Neural progenitor cell (in vitro differentiated cells): Measurements from ENCODE around the gene TLCD1. TPM values are rescaled to one million over a fixed set of nuclear protein-coding genes. Genes with fewer than 3 reads are reported as not detected.

Source experiments
- DNase-seq: peaks from one replicate; pipeline ENCODE4 v3.0.0-alpha.2; 2016; ENCODE audit warnings: low spot score
- H2AFZ ChIP-seq: fragments of 200-600 bp; sonication (generic); replicated peaks from 2 replicates; pipeline ENCODE4 v1.6.1; 2016; ENCODE audit warnings: antibody characterized with exemption
- H3F3A ChIP-seq: fragments of 200-600 bp; sonication (generic); 2 replicates; pipeline ENCODE4 v1.6.1; 2016; ENCODE audit warnings: antibody characterized with exemption, low read depth
- H3K27ac ChIP-seq: fragments of 200-600 bp; sonication (generic); 2 replicates; pipeline ENCODE4 v1.5.1; 2016; ENCODE audit warnings: mild to moderate bottlenecking
- H3K27me3 ChIP-seq: fragments of 200-600 bp; sonication (generic); 2 replicates; pipeline ENCODE4 v1.6.1; 2016; ENCODE audit warnings: mild to moderate bottlenecking, moderate library complexity
- H3K36me3 ChIP-seq: fragments of 200-600 bp; sonication (generic); 2 replicates; pipeline ENCODE4 v1.5.1; 2016
- H3K4me1 ChIP-seq: fragments of 200-600 bp; sonication (generic); 2 replicates; pipeline ENCODE4 v1.6.1; 2016; ENCODE audit warnings: mixed run types
- H3K4me2 ChIP-seq: fragments of 200-600 bp; sonication (generic); 2 replicates; pipeline ENCODE4 v1.6.1; 2016
- H3K4me3 ChIP-seq: fragments of 200-600 bp; sonication (generic); 2 replicates; pipeline ENCODE4 v1.5.1; 2016
- H3K79me2 ChIP-seq: fragments of 200-600 bp; sonication (generic); 2 replicates; pipeline ENCODE4 v1.6.1; 2016; ENCODE audit warnings: low read depth
- H3K9ac ChIP-seq: fragments of 200-600 bp; sonication (generic); 2 replicates; pipeline ENCODE4 v1.6.1; 2016
- H3K9me3 ChIP-seq: fragments of 200-600 bp; sonication (generic); 2 replicates; pipeline ENCODE4 v1.5.1; 2016; ENCODE audit warnings: low read depth
- H4K20me1 ChIP-seq: fragments of 200-600 bp; sonication (generic); 2 replicates; pipeline ENCODE4 v1.6.1; 2016; ENCODE audit warnings: low read depth
- H3K27ac Mint-ChIP-seq: 3 replicates; pipeline ENCODE4 v1.8.0; 2021; ENCODE audit warnings: mixed read lengths
- H3K27me3 Mint-ChIP-seq: 2 replicates; pipeline ENCODE4 v1.8.0; 2022; ENCODE audit warnings: low read depth, mild to moderate bottlenecking, inconsistent platforms, moderate library complexity, mixed read lengths; ENCODE audit not compliant: insufficient read depth
- H3K36me3 Mint-ChIP-seq: 3 replicates; pipeline ENCODE4 v1.8.0; 2021; ENCODE audit warnings: mixed read lengths
- H3K4me1 Mint-ChIP-seq: 3 replicates; pipeline ENCODE4 v1.8.0; 2021; ENCODE audit warnings: mixed read lengths
- H3K4me3 Mint-ChIP-seq: 3 replicates; pipeline ENCODE4 v1.8.0; 2021; ENCODE audit warnings: mild to moderate bottlenecking, moderate library complexity, mixed read lengths
- H3K9me3 Mint-ChIP-seq: 3 replicates; pipeline ENCODE4 v1.8.0; 2020; ENCODE audit warnings: mixed read lengths
- EZH2 ChIP-seq: fragments of 200-600 bp; sonication (generic); IDR thresholded peaks from 2 replicates; pipeline ENCODE4 v1.6.1; 2017; ENCODE audit warnings: antibody characterized with exemption, mild to moderate bottlenecking, moderate library complexity
- EZH2phosphoT487 ChIP-seq: fragments of 200-600 bp; sonication (generic); IDR thresholded peaks from 2 replicates; pipeline ENCODE4 v1.6.1; 2017; ENCODE audit warnings: antibody characterized with exemption
- total RNA-seq: library from RNA; depleted of rRNA; stranded (reverse); fragments of >200 nt; gene quantifications from 2 replicates; pipeline ENCODE4 v1.2.3, GENCODE V29; 2015; ENCODE audit warnings: low replicate concordance
- TF ChIP-seq, protein P1 (sequence below): fragments of 200-600 bp; sonication (generic); IDR thresholded peaks from 2 replicates; pipeline ENCODE4 v1.5.1; 2017; ENCODE audit warnings: antibody characterized with exemption, mild to moderate bottlenecking

TLCD1 gene
- total RNA-seq, 1 donor from 2014 or later = 13.4 TPM

DNA sequence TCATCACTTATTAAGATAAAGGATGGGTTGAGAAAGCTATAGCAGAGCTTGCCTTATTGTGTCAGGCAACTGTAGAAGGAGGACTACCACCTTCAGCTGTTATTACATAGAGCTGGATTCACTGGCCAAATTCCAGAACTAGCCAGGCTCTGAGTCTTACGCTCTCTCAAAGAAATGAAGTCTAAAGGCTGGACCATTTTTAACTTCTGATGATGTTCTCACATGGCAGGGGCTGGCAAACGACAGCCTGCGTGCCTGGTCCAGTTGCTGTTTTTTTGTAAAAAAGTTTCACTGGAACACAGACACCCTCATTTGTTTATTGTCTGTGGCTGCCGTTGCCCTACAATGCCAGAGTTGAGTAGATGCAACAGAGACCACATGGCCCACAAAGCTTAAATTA, 39.0 kb upstream of the TLCD1 start:
- no peak overlapping the region for H3K9ac ChIP-seq
- no peaks in the 10 kb centered on the region for H3K27me3 ChIP-seq
- no peak overlapping the region for H3K4me3 ChIP-seq
- H3K9me3 ChIP-seq = no peaks in the 10 kb centered on the region
- H3F3A ChIP-seq = peaks cover 56% of the 10 kb centered on the region
- Mint-ChIP-seq H3K4me1 (peaks cover 26% of the 10 kb centered on the region), H3K4me3 (no peak overlapping the region), H3K36me3 (peaks cover 13% of the 10 kb centered on the region), H3K27ac (no peak overlapping the region), H3K27me3 (peaks cover 4% of the 10 kb centered on the region), H3K9me3 (no peaks in the 10 kb centered on the region)
- H3K4me2 ChIP-seq = no peak overlapping the region
- peaks cover 44% of the 10 kb centered on the region for H3K79me2 ChIP-seq
- no peak for DNase-seq
- no peak for TF ChIP-seq EZH2phosphoT487
- TF ChIP-seq, protein P1, sequence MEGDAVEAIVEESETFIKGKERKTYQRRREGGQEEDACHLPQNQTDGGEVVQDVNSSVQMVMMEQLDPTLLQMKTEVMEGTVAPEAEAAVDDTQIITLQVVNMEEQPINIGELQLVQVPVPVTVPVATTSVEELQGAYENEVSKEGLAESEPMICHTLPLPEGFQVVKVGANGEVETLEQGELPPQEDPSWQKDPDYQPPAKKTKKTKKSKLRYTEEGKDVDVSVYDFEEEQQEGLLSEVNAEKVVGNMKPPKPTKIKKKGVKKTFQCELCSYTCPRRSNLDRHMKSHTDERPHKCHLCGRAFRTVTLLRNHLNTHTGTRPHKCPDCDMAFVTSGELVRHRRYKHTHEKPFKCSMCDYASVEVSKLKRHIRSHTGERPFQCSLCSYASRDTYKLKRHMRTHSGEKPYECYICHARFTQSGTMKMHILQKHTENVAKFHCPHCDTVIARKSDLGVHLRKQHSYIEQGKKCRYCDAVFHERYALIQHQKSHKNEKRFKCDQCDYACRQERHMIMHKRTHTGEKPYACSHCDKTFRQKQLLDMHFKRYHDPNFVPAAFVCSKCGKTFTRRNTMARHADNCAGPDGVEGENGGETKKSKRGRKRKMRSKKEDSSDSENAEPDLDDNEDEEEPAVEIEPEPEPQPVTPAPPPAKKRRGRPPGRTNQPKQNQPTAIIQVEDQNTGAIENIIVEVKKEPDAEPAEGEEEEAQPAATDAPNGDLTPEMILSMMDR = no peak
- no peak for TF ChIP-seq EZH2
- no peak overlapping the region for H2AFZ ChIP-seq
- H3K27ac ChIP-seq = no peak overlapping the region
- peaks cover 68% of the 10 kb centered on the region for H4K20me1 ChIP-seq
- H3K36me3 ChIP-seq = no peaks in the 10 kb centered on the region
- H3K4me1 ChIP-seq = peaks cover 21% of the 10 kb centered on the region

DNA sequence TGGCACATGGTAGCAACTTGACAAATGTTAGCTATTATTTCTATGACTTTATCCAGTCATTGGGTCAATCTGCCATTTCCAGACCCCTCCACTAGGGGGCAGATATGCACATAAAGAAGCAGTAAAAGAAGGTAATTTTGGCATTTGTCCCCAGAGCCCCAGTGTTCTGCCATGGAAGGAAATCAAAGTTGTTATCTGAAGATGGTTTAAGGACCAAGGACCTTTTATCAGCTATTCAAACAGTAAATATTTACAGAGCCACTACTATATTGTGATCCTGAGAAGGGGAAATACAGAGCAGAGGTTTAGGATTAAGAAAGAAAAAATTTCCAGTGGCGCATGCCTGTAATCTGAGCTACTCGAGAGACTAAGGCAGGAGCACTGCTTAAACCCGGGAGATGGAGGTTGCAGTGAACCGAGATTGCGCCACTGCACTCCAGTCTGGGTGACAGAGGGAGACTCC, 37.8 kb upstream of the TLCD1 start:
- Histone ChIP-seq H3K27me3 (no peaks in the 10 kb centered on the region), H3K27ac (no peak overlapping the region), H3K4me2 (no peak overlapping the region), H3K36me3 (no peaks in the 10 kb centered on the region), H3K4me3 (no peak overlapping the region), H4K20me1 (peaks cover 72% of the 10 kb centered on the region), H3K79me2 (peaks cover 43% of the 10 kb centered on the region), H2AFZ (no peak overlapping the region), H3K9ac (no peak overlapping the region), H3F3A (peaks cover 57% of the 10 kb centered on the region), H3K4me1 (peaks cover 21% of the 10 kb centered on the region), H3K9me3 (no peaks in the 10 kb centered on the region)
- Mint-ChIP-seq H3K4me1 (peaks cover 31% of the 10 kb centered on the region), H3K9me3 (no peaks in the 10 kb centered on the region), H3K4me3 (no peak overlapping the region), H3K27ac (no peak overlapping the region), H3K27me3 (peaks cover 3% of the 10 kb centered on the region), H3K36me3 (peaks cover 17% of the 10 kb centered on the region)
- DNase-seq = peak; percentile 76
- TF ChIP-seq, protein P1 = peak; percentile 97
- no peak for TF ChIP-seq EZH2phosphoT487

DNA sequence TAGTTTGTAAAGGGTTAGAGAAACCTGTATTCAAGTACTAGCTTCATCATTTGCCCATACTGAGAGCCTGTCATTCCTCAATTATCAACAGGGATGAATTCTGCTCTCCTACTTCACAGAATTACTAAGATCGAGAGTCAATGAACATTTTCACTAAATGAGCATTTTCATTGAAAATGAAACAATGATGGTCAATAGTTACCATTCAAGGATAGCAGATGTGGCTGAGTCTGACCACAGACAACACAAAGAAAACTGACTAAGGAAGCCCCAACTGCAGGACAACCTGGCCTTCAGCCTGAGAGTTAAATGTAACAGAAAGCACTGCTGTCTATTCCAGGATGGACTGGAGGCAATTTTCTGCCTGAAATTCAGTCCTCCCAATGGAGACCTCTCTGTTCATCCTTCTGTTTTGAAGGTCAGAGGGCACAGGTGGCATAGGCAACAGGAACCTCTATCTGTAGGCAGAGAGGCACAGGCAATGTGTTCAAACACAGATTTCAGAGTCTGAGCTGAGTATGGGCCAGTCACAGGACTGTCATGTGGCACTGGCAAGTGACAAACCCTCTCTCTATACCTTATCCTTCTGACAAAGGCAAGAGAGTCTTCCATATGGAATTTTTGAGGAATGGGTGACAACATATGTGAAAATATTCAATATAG, 37.2 kb upstream of the TLCD1 start:
- no peak overlapping the region for H2AFZ ChIP-seq
- peaks cover 3% of the 10 kb centered on the region for H3K27me3 Mint-ChIP-seq
- H4K20me1 ChIP-seq = peaks cover 73% of the 10 kb centered on the region
- no peak overlapping the region for H3K27ac ChIP-seq
- no peaks in the 10 kb centered on the region for H3K9me3 ChIP-seq
- no peaks in the 10 kb centered on the region for H3K27me3 ChIP-seq
- H3K4me1 ChIP-seq = peaks cover 21% of the 10 kb centered on the region
- H3K9me3 Mint-ChIP-seq = no peaks in the 10 kb centered on the region
- H3K79me2 ChIP-seq = peaks cover 40% of the 10 kb centered on the region
- TF ChIP-seq, protein P1 = no peak
- no peak for TF ChIP-seq EZH2
- no peak for TF ChIP-seq EZH2phosphoT487
- H3K9ac ChIP-seq = no peak overlapping the region
- H3K4me3 ChIP-seq = no peak overlapping the region
- no peak overlapping the region for H3K27ac Mint-ChIP-seq
- H3K36me3 ChIP-seq = no peaks in the 10 kb centered on the region
- H3K4me2 ChIP-seq = no peak overlapping the region
- peaks cover 57% of the 10 kb centered on the region for H3F3A ChIP-seq
- H3K4me1 Mint-ChIP-seq = peaks cover 31% of the 10 kb centered on the region
- H3K36me3 Mint-ChIP-seq = peaks cover 18% of the 10 kb centered on the region
- H3K4me3 Mint-ChIP-seq = no peak overlapping the region
- DNase-seq = no peak
